H1 (cell line): ENCODE results near the gene PLEKHA4. TPM values are rescaled to one million over a fixed set of nuclear protein-coding genes. Genes with fewer than 3 reads are reported as not detected.

Experiments used
- EGR1 ChIP-seq: IDR thresholded peaks from 2 replicates; pipeline ENCODE4 v1.6.1; 2011; ENCODE audit warnings: low read depth, low read length, borderline replicate concordance
- TCF12 ChIP-seq: IDR thresholded peaks from 2 replicates; pipeline ENCODE4 v1.6.1; 2011; ENCODE audit warnings: low read depth, mild to moderate bottlenecking, low read length
- polyA plus RNA-seq, 7 experiments: library from polyadenylated mRNA; depleted of rRNA in 3 of 7; stranded (reverse) in 5 of 7; unstranded in 2 of 7; fragments of >200 nt in 5 of 7; fragments of 200-250 nt in 2 of 7; gene quantifications; 1 replicate in 5 of 7; 2 replicates in 1 of 7; 4 replicates in 1 of 7; pipeline versions ENCODE4 v1.2.1 to v1.2.3, GENCODE V29; 2011 to 2013; ENCODE audit warnings: missing spikeins in 2 of 7, mixed read lengths in 2 of 7
- total RNA-seq: library from RNA; stranded (reverse); fragmentation: NEBNext Ultra II Directional; extraction: Animal tissue kit (Norgen Biotek cat#: 25700); gene quantifications from 2 replicates; pipeline ENCODE4 v1.2.1, GENCODE V29; 2021

Gene PLEKHA4
- total and polyA plus RNA-seq, 2 of the 8 experiments (the other 6 are each of a cell fraction or from before 2014, with no cell fraction given) = 8.2 to 18.0 TPM

GRCh38 chr19:48826606-48827020, 41.8 kb downstream of the PLEKHA4 start (continued):
- TF ChIP-seq TCF12 (no peak), EGR1 (no peak)
